ENCODE data around the gene PAK4. TPM values are rescaled to one million over a fixed set of nuclear protein-coding genes. Genes with fewer than 3 reads are reported as not detected.

Gene PAK4
- total RNA-seq, 2 donors from 2014 or later, result 11.2 to 13.7 TPM

GRCh38 chr19:39203372-39204341, 78.1 kb downstream of the PAK4 start, which contains the start of gene SYCN:
TSS of gene SYCN (minus strand) at chr19:39204263. CDS start at chr19:39204254, 9 bp downstream.
- TF ChIP-seq, protein P1, sequence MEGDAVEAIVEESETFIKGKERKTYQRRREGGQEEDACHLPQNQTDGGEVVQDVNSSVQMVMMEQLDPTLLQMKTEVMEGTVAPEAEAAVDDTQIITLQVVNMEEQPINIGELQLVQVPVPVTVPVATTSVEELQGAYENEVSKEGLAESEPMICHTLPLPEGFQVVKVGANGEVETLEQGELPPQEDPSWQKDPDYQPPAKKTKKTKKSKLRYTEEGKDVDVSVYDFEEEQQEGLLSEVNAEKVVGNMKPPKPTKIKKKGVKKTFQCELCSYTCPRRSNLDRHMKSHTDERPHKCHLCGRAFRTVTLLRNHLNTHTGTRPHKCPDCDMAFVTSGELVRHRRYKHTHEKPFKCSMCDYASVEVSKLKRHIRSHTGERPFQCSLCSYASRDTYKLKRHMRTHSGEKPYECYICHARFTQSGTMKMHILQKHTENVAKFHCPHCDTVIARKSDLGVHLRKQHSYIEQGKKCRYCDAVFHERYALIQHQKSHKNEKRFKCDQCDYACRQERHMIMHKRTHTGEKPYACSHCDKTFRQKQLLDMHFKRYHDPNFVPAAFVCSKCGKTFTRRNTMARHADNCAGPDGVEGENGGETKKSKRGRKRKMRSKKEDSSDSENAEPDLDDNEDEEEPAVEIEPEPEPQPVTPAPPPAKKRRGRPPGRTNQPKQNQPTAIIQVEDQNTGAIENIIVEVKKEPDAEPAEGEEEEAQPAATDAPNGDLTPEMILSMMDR (IDR thresholded peaks at IDR 0.05), result no peak
- Histone ChIP-seq H3K4me1 (peaks cover 0 to 3% of the 10 kb centered on the region in 2 donors), H3K27me3 (peaks cover 0 to 14% of the 10 kb centered on the region in 2 donors), H3K9me3 (no peaks in the 10 kb centered on the region), H3K27ac (no peak within 1 kb of the TSS), H3K4me3 (no peak within 1 kb of the TSS), H3K36me3 (no peaks in the 10 kb centered on the region)
- no peak for DNase-seq (ENCODE audit: low spot score)

DNA sequence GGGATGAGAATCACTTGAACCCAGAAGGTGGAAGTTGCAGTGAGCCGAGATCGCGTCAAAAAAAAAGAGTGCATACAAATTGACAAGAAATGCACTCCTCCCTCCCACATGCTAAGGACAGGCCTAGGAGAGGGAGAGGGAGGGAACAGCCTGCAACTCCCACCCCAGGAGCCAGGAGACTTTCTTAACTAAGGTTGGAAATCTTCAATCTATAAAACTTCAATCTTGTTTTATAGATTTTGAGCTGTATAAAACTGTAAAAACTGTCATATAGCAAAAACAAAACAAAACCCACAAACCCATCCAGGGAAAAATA, 79.8 kb downstream of the PAK4 start:
- no peak overlapping the region for H3K4me3 ChIP-seq
- peaks cover 0 to 14% of the 10 kb centered on the region in 2 donors for H3K27me3 ChIP-seq
- no peak for DNase-seq (ENCODE audit: low spot score)
- no peaks in the 10 kb centered on the region for H3K9me3 ChIP-seq
- H3K27ac ChIP-seq, result no peak overlapping the region
- H3K36me3 ChIP-seq, result no peaks in the 10 kb centered on the region
- TF ChIP-seq, protein P1 (IDR thresholded peaks at IDR 0.05), result no peak
- peaks cover 0 to 3% of the 10 kb centered on the region in 2 donors for H3K4me1 ChIP-seq

- no peak overlapping the region for H3K27ac ChIP-seq
- H3K4me3 ChIP-seq, result no peak overlapping the region
- no peak for DNase-seq (ENCODE audit: low spot score)
- H3K4me1 ChIP-seq, result peaks cover 0 to 3% of the 10 kb centered on the region in 2 donors
- no peaks in the 10 kb centered on the region for H3K36me3 ChIP-seq
- no peaks in the 10 kb centered on the region for H3K9me3 ChIP-seq
- TF ChIP-seq, protein P1 (IDR thresholded peaks at IDR 0.05), result no peak
- peaks cover 0 to 14% of the 10 kb centered on the region in 2 donors for H3K27me3 ChIP-seq
These were observed 80.5 kb downstream of the PAK4 start for GRCh38 chr19:39206122-39206521.

- Histone ChIP-seq H3K27me3 (peaks cover 0 to 14% of the 10 kb centered on the region in 2 donors), H3K36me3 (no peaks in the 10 kb centered on the region), H3K27ac (no peak overlapping the region), H3K4me3 (no peak overlapping the region), H3K4me1 (peaks cover 0 to 3% of the 10 kb centered on the region in 2 donors), H3K9me3 (no peaks in the 10 kb centered on the region)
- no peak for DNase-seq (ENCODE audit: low spot score)
- TF ChIP-seq, protein P1 (IDR thresholded peaks at IDR 0.05), result no peak
These were observed 81.8 kb downstream of the PAK4 start for GRCh38 chr19:39207293-39207836.

GRCh38 chr19:39208175-39208795, 82.7 kb downstream of the PAK4 start:
- peaks cover 0 to 10% of the 10 kb centered on the region in 2 donors for H3K27me3 ChIP-seq
- DNase-seq (ENCODE audit: low spot score), result no peak

More at GRCh38 chr19:39208175-39208795, 82.7 kb downstream of the PAK4 start:
- H3K9me3 ChIP-seq, result no peaks in the 10 kb centered on the region
- H3K27ac ChIP-seq, result no peak overlapping the region
- H3K4me1 ChIP-seq, result peaks cover 0 to 3% of the 10 kb centered on the region in 2 donors
- TF ChIP-seq, protein P1 (IDR thresholded peaks at IDR 0.05), result no peak
- H3K4me3 ChIP-seq, result no peak overlapping the region
- no peaks in the 10 kb centered on the region for H3K36me3 ChIP-seq

All from right atrium auricular region (tissue), 2 donors.